Sigmoid colon (tissue), 4 donors: ENCODE results near the gene PTPRE.

Experiments used
- CTCF ChIP-seq, 4 experiments: fragments of 450-650 bp in 3 of 4; fragments of 200-600 bp in 1 of 4; IDR thresholded peaks; one replicate each; pipeline ENCODE4 v1.5.1; 2016 to 2019; ENCODE audit warnings: antibody characterized with exemption in 4 of 4, mild to moderate bottlenecking in 3 of 4, moderate library complexity in 2 of 4
- POLR2A ChIP-seq, 2 donors: fragments of 450-650 bp; IDR thresholded peaks; one replicate each; pipeline ENCODE4 v1.6.1; 2016; ENCODE audit warnings: antibody characterized with exemption in 2 of 2, mild to moderate bottlenecking in 2 of 2, moderate library complexity in 2 of 2
- POLR2AphosphoS5 ChIP-seq, 4 donors: sonication (generic); formaldehyde crosslinking; IDR thresholded peaks; one replicate each; pipeline ENCODE4 v1.6.1; 2017; ENCODE audit warnings: antibody characterized with exemption in 4 of 4

GRCh38 chr10:127980898-127981297 lies 74.0 kb downstream of the PTPRE start:
- TF ChIP-seq POLR2AphosphoS5 (IDR thresholded peaks at IDR 0.05), result no peak
- TF ChIP-seq CTCF (IDR thresholded peaks at IDR 0.05), result no peak
- TF ChIP-seq POLR2A (IDR thresholded peaks at IDR 0.05), result no peak
